ENCODE data around the gene NID1.

The NID1 gene, protein sequence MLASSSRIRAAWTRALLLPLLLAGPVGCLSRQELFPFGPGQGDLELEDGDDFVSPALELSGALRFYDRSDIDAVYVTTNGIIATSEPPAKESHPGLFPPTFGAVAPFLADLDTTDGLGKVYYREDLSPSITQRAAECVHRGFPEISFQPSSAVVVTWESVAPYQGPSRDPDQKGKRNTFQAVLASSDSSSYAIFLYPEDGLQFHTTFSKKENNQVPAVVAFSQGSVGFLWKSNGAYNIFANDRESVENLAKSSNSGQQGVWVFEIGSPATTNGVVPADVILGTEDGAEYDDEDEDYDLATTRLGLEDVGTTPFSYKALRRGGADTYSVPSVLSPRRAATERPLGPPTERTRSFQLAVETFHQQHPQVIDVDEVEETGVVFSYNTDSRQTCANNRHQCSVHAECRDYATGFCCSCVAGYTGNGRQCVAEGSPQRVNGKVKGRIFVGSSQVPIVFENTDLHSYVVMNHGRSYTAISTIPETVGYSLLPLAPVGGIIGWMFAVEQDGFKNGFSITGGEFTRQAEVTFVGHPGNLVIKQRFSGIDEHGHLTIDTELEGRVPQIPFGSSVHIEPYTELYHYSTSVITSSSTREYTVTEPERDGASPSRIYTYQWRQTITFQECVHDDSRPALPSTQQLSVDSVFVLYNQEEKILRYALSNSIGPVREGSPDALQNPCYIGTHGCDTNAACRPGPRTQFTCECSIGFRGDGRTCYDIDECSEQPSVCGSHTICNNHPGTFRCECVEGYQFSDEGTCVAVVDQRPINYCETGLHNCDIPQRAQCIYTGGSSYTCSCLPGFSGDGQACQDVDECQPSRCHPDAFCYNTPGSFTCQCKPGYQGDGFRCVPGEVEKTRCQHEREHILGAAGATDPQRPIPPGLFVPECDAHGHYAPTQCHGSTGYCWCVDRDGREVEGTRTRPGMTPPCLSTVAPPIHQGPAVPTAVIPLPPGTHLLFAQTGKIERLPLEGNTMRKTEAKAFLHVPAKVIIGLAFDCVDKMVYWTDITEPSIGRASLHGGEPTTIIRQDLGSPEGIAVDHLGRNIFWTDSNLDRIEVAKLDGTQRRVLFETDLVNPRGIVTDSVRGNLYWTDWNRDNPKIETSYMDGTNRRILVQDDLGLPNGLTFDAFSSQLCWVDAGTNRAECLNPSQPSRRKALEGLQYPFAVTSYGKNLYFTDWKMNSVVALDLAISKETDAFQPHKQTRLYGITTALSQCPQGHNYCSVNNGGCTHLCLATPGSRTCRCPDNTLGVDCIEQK

GRCh38 chr1:236064674-236065508 is at the start of gene NID1:
Gene NID1 (minus strand): TSS chr1:236065090. CDS start chr1:236065079, 11 bp downstream.
- DNase-seq (ENCODE audit: low read depth in 3 of 3): peak in 1 of 3 experiments; percentile 10

DNA sequence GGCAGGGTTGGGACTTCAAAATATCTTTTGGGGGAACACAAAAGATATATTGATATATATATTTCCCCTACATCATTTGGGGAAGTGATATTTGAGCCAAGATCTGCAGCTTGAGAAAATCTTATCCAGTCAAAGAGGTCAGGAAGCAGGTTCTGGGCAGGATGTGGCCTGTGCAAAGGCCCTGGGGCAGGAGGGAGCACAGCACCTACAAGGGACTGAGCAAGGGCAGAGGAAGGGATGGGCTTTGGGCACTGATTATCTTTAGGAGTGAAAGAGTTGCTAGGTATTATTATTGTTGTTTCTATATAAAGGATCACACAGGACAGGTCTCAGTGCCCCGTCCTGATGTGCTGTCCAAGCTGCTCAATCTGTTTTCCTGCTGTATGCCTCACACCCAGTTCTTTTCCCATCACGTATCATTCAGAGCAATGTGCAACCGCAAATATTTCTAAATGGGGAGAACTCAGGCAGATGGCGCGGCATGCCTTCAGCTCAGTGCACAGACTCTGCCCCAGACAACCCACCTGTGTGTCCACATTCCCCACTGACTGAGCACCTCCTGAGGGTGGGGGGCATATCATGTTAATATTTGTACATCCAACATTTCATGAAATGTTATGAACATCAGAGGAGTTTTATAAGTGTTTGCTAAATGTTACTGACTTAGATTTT is 49.3 kb upstream of the NID1 start:
- no peak for DNase-seq (ENCODE audit: low read depth in 3 of 3)

DNA sequence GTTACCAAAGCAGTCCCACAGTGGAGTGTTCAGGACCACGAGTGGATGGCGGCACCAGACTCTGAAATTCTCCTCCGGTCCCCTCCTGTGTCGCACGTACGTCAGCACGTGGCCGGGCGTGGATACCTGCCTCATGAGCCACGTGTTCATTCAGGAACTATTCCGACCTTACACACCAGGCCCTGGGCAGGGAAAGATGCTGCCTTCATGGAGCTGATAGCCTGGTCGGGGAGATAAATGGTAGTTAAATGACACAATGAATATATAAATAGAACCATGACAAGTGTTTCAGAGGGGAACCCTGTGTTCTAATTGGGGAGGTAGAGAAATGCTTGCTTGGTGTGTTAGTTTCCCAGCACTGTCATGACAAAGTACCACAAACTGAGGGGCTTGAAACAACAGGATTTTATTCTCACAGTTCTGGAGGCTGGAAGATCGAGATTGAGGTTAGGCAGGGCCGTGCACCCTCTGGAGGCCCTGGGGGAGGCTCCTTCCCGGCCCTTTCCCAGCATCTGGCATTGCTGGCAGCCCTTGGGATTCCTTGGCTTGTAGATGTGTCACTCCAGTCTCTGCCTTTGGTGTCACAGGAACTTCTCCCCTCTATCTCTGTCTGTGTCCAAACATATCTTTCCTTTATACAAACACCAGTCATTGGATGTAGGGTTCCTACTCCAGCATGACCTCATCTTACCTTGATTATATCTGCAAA is 48.6 kb upstream of the NID1 start:
- no peak for DNase-seq (ENCODE audit: low read depth in 3 of 3)

- no peak for DNase-seq (ENCODE audit: low read depth in 3 of 3)
Observed at GRCh38 chr1:236112332-236112627, 47.4 kb upstream of the NID1 start.

DNA sequence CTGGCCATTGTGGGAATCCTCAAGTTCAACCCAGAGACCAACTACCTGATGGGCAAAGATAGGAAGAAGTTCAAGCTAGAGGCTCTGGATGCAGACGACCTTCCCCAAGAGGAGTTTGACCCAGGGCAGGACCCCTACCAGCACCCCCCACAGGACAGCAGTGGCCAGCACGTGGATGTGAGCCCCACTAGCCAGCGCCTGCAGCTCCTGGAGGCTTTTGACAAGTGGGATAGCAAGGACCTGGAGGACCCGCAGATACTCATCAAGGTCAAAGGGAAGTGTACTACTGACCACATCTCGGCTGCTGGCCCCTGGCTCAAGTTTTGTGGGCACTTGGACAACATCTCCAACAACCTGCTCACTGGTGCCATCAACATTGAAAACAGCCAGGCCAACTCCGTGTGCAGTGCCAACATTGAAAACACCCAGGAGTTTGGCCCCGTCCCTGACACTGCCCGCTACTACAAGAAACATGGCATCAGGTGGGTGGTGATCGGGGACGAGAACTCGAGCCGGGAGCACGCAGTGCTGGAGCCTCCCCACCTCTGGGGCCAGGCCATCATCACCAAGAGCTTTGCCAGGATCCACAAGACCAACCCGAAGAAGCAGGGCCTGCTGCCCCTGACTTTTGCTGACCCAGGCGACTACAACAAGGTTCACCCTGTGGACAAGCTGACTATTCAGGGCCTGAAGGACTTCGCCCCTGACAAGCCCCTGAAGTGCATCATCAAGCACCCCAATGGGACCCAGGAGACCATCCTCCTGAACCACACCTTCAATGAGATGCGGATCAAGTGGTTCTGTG is 46.8 kb upstream of the NID1 start:
- no peak for DNase-seq (ENCODE audit: low read depth in 3 of 3)

DNA sequence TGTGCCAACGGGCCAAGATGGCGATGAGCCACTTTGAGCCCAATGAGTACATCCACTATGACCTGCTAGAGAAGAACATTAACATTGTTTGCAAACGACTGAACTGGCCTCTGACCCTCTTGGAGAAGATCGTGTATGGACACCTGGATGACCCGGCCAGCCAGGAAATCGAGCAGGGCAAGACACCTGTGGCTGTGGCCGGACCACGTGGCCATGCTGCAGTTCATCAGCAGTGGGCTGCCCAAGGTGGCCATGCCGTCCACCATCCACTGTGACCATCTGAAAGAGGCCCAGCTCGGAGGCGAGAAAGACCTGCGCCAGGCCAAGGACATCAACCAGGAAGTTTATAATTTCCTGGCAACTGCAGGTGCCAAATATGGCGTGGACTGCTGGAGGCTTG is 45.2 kb upstream of the NID1 start:
- no peak for DNase-seq (ENCODE audit: low read depth in 3 of 3)

DNA sequence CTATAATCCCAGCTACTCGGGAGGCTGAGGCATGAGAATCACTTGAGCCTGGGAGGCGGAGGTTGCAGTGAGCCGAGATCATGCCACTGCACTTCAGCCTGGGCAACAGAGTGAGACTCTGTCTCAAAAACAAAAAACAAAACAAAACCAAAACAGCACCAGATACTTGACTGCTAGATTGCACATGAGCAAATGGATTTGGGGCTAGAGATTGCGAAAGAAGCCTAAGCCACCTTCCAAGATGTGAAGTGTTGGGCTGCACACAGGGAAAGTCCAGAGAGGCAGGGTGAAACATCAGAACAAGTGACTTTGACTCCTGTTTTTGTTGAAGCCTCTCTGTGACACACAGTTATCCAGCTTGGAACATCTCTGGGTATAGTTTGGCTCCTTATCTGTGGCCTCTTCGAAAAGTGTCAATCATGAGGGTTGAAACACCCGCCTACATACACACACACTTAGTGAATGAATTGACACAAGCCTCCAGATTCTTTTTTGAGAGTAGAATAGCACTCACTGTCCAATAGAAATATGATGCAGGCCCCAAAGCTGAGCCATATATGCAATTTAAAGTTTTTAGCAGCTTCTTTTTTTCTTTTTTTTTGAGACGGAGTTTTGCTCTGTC is 43.2 kb upstream of the NID1 start:
- DNase-seq (ENCODE audit: low read depth in 3 of 3): no peak

- no peak for DNase-seq (ENCODE audit: low read depth in 3 of 3)
Observed at GRCh38 chr1:236107121-236107907, 42.4 kb upstream of the NID1 start.

- peak in 2 of 3 experiments; percentile 26 to 37 for DNase-seq (ENCODE audit: low read depth in 3 of 3)
Observed at GRCh38 chr1:236103646-236104218, 38.8 kb upstream of the NID1 start.

DNA sequence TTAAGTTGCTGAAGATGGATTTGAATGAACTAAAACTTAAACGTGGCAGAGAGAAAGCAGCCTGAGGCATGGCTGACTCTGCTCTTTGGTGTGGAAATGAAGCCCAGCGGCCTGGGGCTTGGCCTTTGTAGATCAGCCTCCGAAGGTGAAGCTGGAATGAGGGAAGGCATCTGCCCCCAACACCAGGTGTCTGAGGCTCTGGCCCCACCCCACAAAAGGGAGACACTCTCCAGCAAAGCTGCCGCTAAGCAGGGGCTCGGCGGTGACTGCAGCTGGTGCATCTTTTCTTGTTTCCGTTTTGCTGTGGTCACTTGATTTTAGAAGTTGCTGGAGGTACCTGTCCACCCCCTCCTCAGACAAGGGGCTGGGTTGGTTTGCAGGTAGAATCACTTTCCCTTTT is 38.2 kb upstream of the NID1 start:
- no peak for DNase-seq (ENCODE audit: low read depth in 3 of 3)

DNA sequence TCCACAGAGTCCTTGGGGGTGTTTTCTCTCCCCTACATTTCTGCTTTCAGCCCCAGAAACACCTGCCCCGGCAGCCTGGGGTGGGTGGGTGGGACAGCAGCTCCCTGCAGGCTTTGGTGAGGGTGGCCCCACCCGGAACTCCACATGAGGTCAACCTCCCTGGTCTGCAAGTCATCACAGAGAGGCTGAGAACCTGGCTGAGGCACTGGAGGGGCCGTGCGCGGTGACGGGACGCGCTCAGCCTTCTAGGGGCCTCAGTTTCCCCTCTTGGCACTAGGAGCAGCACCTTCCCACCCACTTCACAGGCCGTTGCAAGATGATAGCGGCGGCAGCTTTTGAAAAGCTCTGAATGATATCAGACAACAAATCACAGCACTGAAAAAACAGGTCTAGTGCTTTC is 37.7 kb upstream of the NID1 start:
- no peak for DNase-seq (ENCODE audit: low read depth in 3 of 3)

DNA sequence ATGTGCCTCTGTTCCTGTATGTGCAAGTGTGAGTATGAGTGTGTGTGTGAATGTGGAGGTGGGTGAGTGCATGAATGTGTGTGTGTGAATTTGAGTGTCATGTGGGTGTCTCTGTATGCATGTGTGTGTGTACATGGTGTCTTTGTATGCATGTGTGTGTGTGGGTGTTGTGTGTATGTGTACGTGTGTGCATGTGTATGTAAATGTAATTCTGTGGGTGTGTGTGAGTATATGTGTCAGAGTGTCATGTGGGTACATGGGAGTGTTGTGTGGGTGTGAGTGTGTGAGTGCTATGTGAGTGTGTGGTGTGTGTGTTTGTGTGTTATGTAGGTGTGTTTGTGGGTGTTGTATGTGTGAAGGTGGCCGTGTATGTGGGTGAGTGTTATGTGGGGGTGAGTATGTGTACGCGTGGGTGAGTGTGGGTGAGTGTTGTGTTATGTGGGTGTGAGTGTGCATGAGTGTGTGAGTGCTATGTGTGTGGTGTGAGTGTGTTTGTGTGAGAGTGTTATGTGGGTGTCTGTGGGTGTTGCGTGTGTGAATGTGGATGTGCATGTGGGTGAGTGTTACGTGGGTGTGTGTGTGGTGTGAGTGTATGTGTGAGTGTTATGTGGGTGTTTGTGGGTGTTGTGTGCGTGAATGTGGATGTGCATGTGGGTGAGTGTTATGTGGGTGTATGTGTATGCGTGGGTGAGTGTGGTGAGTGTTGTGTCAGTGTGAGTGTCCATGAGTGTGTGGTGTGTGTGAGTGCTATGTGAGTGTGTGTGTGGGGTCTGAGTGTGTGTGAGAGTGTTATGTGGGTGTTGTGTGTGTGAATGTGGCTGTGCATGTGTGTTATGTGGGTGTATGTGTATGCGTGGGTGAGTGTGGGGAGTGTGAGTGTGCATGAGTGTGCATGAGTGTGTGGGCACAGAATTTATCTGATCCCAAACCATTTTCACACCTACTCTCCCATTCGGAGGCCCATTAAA is 36.6 kb upstream of the NID1 start:
- no peak for DNase-seq (ENCODE audit: low read depth in 3 of 3)

- no peak for DNase-seq (ENCODE audit: low read depth in 3 of 3)
Observed at GRCh38 chr1:236100799-236101198, 35.9 kb upstream of the NID1 start.

DNA sequence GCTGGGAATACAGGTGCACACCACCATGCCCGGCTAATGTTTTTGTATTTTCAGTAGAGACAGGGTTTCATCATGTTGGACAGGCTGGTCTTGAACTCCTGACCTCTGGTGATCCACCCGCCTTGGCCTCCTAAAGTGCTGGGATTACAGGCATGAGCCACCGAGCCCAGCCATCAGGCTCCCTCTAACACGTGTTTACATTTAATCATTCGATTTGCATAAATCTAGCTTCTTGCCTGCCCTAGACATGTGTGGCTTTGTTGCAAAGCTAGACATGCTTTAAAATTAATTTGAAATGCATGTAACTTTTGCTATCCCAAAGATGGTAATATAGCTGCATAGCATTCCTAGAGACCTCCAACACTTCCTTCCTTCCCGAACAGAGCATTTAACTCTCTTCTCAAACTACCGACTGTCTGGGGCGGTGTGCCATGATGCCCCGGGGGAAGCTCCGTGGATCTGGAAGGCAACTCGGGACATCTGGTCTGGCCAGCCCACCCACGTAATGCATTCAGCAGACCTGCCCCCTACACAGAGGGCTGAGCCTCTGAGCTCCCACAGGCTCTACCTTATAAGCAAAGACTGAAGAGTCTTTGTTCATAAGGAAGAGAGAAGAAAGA is 34.6 kb upstream of the NID1 start:
- no peak for DNase-seq (ENCODE audit: low read depth in 3 of 3)

DNA sequence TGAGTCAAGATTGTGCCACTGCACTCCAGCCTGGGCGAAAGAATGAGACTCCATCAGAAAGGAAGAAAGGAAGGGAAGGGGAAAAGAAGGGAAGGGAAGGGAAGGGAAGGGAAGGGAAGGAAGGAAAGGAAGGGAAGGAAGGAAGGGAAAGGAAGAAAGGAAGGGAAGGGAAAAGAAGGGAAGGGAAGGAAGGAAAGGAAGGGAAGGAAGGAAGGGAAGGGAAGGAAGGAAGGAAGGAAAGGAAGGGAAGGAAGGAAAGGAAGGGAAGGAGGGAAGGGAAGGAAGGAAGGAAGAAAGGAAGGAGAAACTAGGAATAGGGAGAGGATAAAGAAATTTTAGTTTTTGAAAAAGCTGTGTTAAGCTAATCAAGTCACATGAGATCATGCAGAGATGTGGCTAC is 33.4 kb upstream of the NID1 start:
- DNase-seq (ENCODE audit: low read depth in 3 of 3): no peak
